Fibroblast of villous mesenchyme (primary cell): ENCODE data around the gene CNPY3. TPM values are rescaled to one million over a fixed set of nuclear protein-coding genes. Genes with fewer than 3 reads are reported as not detected.
"Not testable (repeated sequence)": the region's sequence is repeated elsewhere in the genome, so short reads cannot be mapped to it uniquely, and the experiment has no call there.

Experiments used
- DNase-seq: peaks from one replicate; pipeline ENCODE4 v3.0.0-alpha.2; 2010; ENCODE audit warnings: low read depth
- H3K4me3 ChIP-seq: 2 replicates; pipeline ENCODE4 v1.5.1; 2011; ENCODE audit warnings: low read depth, mild to moderate bottlenecking, low read length
- CTCF ChIP-seq: IDR thresholded peaks from 2 replicates; pipeline ENCODE4 v1.5.1; 2012; ENCODE audit warnings: low read depth, mild to moderate bottlenecking, low read length; ENCODE audit not compliant: insufficient read depth
- total RNA-seq: library from RNA; depleted of rRNA; stranded (reverse); fragments of >200 nt; gene quantifications from 2 replicates; pipeline ENCODE4 v1.2.3, GENCODE V29; 2012

The CNPY3 gene
- total RNA-seq, 1 donor: 36.7 TPM

DNA sequence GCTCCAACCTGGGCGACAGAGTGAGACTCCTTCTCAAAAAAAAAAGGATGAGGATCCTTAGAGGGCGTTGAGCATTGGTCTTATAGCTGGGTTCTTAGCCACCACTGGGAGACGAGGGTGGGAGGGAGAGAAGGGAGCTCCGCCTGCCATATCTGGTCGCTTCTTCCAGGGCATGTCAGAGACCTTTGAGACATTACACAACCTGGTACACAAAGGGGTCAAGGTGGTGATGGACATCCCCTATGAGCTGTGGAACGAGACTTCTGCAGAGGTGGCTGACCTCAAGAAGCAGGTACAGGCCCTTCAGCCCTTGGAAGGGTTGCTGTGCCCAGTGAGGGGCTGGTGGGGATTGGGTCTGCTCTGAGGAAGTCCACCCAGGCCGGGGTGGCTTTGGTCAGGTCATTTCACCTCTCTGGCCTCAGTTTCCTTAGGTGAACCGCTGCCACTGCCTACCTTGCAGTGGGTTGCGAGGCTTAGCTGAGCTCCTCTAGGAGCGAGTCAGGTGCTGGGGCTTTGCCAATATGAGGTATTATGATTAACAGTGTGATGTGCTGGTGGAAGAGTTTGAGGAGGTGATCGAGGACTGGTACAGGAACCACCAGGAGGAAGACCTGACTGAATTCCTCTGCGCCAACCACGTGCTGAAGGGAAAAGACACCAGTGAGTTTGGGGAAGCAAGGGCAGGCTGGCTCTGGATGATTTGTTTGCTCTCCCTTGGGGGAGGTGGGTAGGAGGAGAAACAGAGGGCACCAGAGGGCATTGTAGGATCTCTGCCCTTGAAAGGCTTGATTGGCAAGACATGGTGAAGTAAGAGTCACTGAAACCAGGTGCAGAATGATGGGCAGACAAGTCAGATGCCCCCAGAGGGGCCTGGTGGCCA is 8.5 kb downstream of the CNPY3 start:
- DNase-seq: no peak
- H3K4me3 ChIP-seq: no peak overlapping the region
- TF ChIP-seq CTCF: no peak

GRCh38 chr6:42938428-42938796 is 9.1 kb downstream of the CNPY3 start:
- no peak for DNase-seq
- no peak overlapping the region for H3K4me3 ChIP-seq
- TF ChIP-seq CTCF: no peak

DNA sequence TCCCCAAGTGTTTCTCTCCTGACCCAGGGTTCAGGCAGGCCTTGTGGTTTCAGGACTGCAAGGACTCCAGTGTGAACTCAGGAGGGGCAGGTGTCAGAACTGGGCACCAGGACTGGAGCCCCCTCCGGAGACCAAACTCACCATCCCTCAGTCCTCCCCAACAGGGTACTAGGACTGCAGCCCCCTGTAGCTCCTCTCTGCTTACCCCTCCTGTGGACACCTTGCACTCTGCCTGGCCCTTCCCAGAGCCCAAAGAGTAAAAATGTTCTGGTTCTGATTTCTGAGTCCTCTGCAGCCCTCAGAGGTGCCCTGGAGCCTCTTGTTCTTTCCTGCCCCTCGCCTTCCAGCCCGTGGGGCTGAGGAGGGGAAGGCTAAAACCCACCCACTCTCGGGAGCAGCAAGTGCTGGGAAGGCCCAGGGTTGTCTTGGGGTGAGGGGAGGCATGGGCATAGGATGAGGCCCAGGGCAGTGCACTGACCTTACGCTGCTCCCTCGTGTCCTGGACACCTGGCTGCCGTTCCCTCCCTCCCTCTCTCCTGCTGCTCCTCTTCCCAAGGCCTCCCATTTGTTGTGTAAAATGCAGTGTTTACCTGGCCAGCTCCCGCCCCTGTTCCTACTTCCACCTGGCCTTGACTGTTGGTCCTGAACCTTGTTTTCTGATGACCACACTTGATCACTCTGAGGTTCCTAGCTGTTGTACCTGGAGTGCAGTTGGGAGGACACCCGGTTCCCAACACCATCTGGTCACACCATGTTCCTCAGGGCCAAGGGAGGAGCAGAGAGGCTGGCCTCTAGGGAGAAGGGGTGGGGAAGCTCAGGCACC is 9.9 kb downstream of the CNPY3 start:
- no peak for DNase-seq
- H3K4me3 ChIP-seq: no peak overlapping the region
- no peak for TF ChIP-seq CTCF

DNA sequence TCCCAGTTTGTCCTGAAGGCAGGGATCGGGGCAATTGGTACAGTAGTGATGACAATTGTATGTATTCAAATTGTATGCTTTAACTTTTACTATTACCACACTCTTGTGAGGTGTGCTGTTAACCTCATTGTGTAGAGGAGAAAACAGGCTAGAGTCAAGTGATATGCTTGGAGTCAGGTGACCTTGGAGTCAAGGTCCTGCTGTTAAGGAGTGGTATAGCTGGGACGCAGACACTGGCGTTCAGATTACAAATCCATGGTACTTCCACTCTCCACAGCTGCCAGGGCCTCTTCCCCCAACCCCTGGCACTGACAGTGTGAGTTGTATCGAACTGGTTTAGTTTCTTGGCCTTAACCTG is 10.5 kb downstream of the CNPY3 start:
- DNase-seq: no peak
- TF ChIP-seq CTCF: no peak
- H3K4me3 ChIP-seq: no peak overlapping the region

GRCh38 chr6:42940493-42941045 is 11.3 kb downstream of the CNPY3 start:
- H3K4me3 ChIP-seq: no peak overlapping the region
- DNase-seq: no peak

GRCh38 chr6:42941356-42941755 is 12.1 kb downstream of the CNPY3 start:
- DNase-seq, H3K4me3 ChIP-seq: not testable (repeated sequence)

More at GRCh38 chr6:42940493-42941045, 11.3 kb downstream of the CNPY3 start:
- TF ChIP-seq CTCF: no peak

DNA sequence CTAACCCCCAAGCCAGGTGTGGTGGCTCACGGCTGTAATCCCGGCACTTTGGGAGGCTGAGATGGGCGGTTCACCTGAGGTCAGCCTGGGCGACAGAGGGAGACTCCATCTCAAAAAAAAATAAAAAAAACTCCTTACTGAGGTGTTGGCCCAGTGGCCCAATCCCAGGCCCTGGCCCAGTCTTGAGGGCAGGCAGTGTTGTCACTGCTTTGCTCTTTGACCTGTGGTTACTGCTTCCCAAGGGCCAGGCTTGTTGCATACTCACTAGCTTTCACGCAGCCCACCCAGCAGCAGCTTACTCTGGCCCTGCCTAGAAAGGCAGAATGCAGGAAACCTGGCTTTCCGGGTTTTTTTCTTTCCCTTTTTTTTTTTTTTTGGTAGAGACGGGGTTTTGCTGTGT is 13.2 kb downstream of the CNPY3 start:
- no peak overlapping the region for H3K4me3 ChIP-seq
- TF ChIP-seq CTCF: no peak
- no peak for DNase-seq
